GM12874 (cell line): ENCODE results near the gene NRGN.

Experiments used
- TF ChIP-seq, protein P1 (sequence below): IDR thresholded peaks from 2 replicates; pipeline ENCODE4 v1.5.1; 2011; ENCODE audit warnings: low read depth, mild to moderate bottlenecking, control low read depth, low read length, moderate library complexity; ENCODE audit not compliant: insufficient read depth

Gene NRGN

DNA sequence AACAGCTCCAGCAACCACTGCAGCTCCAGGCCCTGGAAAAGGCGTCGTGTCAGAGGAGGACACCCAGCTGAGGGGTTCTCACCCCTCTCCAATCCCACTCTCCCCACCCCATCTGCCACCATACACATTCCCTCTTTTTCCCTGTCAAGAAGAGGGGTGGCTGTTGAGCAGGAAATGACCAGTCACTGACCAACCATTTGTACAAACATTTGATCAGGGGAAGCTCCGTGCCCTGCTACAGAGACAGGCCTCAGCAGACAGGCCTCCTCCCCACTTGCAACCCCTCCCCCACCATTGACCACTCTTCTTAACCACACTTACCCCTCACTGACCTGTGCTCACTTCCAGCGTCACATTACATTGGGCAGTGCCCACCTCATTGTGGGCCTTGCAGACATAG is 14.6 kb downstream of the NRGN start:
- TF ChIP-seq, protein P1, sequence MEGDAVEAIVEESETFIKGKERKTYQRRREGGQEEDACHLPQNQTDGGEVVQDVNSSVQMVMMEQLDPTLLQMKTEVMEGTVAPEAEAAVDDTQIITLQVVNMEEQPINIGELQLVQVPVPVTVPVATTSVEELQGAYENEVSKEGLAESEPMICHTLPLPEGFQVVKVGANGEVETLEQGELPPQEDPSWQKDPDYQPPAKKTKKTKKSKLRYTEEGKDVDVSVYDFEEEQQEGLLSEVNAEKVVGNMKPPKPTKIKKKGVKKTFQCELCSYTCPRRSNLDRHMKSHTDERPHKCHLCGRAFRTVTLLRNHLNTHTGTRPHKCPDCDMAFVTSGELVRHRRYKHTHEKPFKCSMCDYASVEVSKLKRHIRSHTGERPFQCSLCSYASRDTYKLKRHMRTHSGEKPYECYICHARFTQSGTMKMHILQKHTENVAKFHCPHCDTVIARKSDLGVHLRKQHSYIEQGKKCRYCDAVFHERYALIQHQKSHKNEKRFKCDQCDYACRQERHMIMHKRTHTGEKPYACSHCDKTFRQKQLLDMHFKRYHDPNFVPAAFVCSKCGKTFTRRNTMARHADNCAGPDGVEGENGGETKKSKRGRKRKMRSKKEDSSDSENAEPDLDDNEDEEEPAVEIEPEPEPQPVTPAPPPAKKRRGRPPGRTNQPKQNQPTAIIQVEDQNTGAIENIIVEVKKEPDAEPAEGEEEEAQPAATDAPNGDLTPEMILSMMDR = no peak

DNA sequence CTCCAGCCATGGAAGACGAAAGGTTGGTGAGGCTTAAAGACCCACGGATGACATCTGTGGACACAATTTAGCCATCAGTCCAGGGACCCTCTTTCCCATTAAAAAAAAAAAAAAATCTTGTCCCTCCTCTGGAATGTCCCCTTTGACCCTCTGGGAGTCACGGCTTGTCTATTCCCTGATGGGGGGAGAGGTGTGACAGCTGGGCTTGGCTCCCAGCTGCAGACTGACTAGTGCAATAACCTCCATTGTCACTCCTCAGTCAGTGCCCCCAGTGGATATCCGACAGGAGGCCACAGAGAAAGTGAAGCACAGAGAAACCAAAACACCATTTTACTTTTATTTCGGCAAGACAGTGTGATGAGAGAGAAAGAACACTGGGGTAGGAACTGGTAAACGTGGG is 15.0 kb downstream of the NRGN start:
- TF ChIP-seq, protein P1 = no peak

DNA sequence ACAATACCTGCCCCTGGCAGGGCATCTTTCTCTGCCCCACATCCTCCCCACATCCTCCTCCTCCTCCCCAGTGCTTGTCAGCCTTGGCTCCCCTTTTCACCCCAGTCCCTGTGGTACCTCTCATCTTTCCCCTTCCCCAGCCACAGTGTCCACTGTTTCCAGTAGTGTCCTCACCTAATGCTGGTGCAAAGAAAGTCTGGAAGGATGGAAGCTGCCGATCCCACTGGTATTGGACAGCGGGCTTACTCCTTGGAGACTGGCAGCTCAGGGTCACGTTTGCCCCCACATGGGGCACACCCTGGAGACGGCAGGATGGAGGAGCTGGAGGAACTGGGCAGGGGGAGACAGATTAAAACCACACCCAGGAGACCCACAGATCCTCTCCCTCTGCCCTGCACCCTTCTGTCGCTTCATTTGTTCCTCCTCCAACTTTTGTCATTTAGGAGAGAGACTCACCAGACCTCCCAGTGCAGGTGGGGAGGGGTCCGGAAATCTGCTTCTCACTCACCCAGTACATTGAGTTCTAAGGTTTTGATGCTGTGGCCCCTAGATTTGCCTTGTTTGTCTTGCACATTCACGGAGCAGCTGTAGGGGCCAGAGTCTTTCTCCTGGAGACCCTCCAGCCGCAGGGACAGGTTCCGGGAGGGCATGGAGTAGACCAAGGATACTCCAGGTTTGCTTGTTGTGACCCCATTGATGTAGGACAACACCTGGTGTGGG is 16.5 kb downstream of the NRGN start:
- TF ChIP-seq, protein P1 = no peak

DNA sequence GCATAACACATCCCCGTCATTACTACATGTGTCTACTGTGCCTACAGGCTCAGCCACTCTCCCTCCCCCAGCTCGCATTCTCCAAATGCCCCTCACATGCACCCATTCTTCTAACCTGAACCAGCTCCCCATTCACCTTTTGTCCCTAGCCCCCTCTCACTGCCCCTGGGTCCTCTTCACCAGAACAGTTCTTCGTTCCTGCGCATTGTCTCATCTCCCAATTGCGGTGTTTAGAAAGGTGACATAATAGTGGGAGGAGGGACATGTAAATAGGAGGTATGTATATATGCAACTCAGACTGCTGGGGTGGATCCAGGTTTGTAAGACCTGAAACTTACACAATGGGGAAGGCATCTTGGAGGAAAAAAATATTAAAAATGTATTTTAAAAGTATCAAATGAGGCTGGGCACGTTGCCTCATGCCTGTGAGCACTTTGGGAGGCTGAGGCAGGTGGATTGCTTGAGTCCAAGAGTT is 17.0 kb downstream of the NRGN start:
- TF ChIP-seq, protein P1 = no peak

DNA sequence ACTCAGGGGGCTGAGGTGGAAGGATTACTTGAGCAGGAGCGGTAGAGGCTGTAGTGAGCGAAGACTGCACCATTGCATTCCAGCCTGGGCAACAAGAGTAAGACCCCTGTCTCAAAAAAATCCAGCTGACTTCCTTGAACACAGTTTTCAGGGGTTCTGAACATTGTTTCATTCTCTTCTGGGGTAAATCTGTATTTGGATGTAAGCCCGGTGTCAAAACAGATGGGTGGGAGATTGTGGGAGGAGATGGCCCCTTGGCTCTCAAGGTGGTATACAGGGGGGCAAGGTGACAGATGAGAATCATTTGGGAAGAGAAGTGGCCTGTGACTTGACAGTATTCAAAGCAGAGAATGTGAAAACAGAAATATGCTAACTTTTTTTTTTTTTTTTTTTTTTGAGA is 17.6 kb downstream of the NRGN start:
- TF ChIP-seq, protein P1 = no peak

DNA sequence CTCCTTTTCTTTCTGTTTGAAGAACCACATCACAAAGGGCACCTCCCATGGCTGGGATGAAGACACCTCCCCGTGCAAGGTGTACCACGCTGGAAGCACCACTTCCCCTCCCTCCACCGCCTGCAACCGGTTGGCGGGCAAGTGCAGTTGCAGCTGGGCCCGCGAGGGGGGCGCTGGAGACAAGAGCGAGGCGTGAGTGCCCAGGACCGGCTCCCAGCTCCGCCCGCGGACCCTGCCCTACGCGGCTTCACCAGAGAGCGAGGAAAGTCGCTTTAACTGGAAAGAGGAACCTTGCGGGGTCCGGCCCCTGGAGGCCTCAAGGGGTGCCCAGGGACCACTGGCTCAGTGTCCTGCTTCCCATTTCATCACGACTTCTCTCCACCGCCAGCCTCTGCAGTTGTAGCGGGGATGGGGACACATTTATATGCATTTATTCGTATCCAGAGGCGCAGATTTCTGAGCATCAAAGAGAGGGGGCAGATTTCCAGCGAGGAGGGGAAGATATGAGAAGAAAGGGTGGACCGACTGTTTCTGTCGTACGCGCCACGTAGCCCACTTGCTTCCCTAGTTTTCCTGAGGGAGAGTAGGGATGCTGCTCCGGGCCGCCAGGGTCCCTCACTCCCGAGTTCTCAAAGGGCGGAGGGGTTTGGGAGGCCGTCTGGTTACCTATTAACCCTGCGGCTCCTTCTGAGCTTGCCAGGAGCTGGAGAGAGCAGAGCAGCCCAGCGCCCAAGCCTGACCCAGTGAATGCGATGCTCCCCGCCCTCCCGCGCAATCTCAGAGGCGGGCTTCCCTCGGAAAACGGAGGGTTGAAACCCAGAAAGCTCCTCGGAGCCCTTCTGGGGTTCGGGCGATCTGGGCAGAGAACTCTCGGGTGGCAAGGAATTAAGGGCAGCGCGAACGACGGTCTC is 18.9 kb downstream of the NRGN start:
- TF ChIP-seq, protein P1 = peak; percentile 96

DNA sequence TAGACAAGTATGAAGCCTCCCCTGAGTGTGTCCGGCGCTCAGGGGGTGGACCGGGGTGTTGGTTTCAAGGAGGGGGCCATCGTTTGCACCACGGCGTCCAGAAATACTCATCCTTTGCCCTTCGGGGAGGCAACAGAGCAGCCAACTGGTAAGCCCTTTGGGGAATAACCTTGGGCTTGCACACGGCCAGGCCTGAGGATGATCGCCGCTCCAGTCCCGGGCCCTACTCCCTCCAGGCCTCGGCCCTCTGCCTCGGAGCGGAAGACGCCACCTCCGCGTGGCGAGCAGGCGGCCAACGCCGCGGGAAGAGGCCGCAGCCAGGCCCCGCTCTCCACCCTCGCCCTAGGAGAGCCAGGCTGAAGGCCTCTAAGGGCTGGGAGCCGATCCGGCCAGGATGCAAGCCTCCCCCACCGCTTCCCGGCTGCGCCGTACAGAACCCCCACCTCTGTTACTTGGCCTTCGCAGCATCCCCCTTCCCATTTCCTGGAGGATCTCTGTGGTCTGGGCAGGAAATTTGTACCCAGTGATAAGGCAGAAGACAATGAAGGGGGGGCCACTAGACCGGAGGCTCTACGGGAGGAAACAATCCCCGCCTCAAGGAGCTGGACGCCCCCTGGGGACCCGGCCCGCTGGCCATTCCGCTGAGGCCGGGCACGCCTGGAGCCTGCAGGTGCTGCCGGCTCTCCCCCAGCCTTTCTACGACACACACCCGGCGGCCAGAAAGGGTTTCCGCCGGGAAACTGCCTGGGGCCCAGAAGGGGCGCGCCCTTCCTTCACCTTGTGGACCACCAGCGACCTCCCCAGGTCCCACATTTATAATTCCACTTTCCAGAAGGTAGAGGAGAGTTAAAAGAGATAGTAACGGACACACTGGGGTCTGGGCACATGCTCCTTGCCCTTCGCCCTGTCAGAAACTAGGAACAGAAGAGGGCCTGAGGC is 19.8 kb downstream of the NRGN start:
- TF ChIP-seq, protein P1 = no peak
